HG02571 (cell line): ENCODE results near the gene AARS2.

Experiments
- ATAC-seq: cut with Tn5 transposase; IDR thresholded peaks from one replicate; pipeline ENCODE4 v1.9.1; 2021; ENCODE audit warnings: mild to moderate bottlenecking, moderate library complexity; ENCODE audit not compliant: unreplicated experiment

The AARS2 gene

DNA sequence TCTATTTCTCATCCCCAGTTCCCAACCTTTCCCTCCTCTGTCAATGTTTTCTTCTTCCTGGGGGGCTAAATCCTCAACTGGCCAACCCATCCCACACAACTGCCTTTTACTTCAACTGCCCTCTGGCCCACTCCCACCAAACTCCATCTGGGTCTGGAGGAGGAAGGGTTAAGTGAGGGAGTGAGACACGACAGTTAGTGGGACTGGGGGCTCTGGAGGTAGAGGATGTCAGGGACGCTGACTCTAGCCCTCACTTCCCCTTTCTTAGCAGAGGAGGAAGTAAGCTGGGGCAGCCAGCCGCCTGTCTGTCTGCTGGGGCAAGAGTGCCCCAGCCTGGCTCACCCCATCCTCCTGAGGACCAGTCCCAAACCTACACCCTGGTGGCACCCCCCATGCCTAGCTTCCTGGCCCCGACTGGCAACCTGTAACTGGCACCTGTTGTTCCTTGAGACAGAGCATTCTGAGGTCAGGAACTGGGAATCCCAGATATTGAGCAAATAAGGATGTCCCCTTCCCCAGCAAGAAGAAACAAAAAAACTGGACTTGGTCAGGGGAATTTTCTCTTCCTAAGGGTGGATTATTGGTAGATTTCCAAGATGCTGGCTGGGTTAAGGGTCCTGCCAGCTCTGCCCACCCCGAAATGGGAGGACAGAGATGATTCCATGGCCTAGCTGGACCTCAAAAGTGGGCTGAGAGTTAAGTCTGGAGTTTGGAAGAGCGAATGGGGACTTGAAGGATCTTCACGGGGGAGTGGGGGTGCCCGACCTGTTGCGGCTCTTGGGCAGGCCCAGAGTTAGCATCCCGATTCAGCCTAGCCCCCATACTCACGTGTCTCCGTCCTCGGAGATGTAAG is 48.8 kb downstream of the AARS2 start:
- ATAC-seq, result peak; percentile 31

DNA sequence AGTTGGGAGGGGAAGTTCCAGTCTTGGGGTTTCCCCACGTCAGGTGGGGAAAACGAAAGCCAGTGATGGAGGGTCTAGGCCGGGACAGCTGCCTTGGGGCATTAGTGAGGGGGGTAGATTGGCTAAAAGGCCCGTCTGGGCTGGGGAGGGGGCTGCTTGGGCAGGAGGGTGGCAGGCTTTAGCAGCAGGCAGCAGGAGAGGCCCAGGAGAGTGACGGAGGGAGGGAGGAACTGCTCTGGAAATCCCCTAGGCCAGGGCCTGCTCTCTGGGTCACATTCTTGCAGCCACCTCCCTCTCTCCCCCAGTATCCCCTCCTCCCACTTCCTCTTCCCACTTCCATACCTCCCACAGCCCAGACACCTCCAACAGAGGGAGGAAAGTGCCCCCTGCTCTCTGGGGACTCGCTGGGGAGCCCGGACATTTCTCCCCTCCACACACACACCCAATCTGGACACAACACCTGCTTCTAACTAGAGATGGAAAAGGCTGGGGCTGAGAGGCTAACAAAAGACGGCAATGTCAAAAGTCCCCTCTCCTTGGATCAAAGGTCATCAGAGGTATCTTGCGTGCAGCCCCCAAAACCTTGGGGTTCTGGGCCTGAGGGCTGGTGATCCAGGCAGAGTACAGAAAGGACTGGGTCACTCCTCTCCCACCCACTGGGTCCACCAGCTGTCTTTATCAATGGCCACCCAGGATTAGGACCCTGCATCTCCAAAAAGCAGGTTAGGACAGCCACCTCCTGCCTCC is 49.6 kb downstream of the AARS2 start:
- no peak for ATAC-seq

DNA sequence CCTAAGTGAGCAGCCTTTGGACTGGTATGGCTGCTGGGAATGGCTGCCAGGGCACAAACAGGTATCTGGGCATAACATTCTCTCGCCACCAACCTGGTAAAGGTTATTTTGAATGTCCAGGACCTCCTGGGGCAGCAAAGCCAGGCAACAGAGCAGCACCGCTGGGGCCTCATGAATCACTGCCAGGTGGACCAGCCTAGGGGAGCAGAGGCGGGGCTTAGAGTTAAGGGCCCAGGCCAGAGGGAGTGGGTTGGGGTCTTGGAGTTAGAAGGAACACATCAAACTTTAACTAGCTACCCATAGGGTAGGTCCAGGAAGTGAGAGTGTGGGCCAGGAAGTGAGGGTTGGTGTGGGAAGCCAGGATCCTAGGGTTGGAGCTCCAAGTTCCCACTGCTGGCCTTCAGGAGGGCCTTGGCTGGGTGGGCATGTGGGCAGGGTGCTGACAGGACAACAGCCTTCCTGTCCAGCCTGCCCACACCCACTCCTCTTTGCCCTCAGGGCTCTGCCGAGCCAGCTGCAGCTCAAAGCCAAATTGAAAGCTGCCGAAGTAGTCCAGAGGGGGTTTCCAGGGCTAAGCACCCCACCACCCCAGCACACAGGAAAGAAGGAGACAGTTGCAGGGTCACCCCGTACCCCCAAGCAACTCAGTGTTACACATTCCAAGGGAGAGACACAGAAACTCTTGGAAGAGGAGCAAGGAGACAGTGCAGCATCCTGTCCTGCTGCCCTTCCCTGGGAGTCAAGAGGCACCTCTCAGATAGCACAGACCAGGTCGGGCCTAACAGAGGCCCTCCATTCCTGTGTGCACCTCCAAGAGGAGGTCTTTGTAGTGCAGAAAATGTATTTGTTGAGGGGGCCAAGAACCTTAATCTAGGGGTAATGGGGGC is 50.4 kb downstream of the AARS2 start:
- no peak for ATAC-seq

DNA sequence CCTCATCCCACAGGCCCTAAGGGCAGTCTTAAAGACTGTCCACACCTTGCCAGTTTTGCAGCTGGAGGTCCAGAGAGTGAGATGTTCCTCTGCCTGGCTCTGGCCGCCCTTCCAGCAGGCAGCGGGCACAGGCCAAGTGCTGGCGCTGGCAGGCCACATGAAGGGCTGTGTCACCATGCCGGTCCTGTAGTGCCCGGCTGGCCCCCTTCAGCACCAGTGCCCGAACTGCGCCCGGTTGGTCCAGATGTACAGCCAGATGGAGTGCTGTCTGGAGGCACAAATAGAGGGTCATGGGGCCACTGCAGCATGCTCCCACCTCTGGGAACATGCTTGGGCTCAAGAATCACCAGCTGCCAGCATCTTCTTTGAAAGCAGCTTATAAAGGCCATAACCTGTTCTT is 51.6 kb downstream of the AARS2 start:
- ATAC-seq, result no peak

DNA sequence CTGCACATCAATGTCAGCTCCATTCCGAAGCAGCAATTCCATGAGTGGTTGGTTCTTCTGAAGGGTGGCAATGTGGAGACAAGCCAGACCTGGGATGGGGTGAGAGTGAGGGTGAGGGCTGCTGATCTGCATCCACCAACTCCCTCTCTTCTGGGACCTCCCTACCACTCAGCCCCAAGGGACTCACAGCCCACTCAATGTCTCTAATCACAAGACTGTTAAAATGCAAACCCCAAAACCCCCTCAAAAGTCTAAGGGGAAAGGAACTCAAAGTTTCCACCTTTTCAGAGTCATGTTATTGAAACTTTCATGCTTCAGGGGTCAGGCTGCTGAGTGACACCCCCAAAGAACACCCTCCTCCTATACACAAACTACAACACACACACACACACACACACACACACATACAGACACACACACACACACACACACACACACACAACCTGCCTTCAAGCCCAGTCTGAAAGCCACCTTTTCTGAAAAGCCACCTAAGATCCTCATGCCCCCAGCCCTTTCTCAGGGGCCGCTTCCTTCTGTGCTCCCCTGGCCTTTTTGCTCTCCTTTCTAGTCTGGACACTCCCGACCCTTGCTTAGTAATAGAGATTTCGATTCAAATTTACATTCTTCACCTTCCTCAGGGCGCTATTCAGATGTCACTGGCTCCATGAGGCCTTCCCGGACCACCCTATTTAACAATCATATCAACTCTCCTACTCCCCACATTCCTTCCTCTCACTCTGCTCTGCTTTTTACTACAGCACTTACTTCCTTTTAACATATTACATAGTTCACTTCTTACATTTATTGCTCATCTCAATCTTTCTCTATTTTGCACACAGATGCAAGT is 52.5 kb downstream of the AARS2 start:
- no peak for ATAC-seq

DNA sequence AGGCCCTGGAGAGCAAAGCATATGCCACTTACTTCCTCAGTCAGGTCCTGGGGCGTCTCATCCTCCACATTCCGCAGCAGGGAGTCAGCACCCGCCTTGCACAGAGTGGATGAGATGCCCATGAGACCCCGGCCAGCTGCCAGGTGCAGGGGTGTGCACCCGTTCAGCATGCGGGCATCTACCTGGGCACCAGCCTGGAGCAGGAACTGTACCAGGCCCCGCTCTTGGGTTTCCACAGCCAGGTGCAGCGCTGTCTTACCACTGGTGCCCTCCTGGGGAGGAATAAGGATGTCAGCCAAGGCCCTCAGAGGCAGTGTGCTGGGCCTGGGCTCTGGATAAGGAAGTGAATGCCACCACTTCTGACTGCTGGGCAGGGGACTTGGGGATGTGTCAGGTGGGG is 53.1 kb downstream of the AARS2 start:
- no peak for ATAC-seq

DNA sequence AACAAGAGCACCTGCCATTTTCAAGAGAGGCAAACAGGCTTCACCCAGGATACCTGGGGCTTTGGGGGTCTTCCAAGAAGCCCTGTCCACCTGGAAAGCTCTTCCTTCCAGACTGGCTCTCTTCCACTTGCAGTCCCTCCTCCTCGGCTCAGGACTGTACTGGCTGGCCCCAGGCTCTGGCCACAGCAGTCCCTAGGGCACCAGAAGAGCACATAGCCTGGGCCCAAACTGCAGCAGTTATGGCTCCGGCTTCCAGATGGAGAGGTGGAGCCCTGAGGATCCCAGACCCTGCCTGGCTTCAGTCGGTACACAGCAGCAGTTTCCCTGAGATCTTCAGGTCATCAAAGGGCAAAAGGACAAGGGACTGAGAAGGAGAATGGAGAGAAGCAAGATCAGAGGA is 54.2 kb downstream of the AARS2 start:
- no peak for ATAC-seq

DNA sequence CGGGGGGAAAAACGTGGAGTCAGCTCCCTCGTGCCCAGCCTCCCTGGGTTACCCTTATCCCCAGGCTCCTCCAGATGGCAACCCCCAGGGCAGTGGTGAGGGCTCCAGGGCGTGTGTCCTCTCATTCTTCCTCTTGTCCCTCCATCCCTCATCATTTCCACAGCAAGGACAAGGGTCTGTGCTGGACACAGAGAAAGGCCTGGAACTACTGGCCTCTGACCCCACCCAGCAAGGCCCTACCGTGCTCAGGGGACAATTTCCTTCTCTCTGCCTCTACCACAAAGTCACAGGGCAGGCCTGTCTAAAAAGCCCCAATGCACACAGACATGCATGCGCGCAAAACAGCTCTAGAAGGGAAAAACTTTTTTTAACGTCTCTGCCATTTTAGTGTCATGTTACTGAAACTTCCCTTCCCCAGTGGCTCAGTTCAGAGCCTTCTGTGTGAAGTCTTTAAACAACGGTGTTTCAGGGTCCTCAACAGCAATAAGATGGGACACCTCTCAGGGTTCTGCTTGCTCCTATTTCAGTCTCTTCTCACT is 54.8 kb downstream of the AARS2 start:
- ATAC-seq, result no peak

DNA sequence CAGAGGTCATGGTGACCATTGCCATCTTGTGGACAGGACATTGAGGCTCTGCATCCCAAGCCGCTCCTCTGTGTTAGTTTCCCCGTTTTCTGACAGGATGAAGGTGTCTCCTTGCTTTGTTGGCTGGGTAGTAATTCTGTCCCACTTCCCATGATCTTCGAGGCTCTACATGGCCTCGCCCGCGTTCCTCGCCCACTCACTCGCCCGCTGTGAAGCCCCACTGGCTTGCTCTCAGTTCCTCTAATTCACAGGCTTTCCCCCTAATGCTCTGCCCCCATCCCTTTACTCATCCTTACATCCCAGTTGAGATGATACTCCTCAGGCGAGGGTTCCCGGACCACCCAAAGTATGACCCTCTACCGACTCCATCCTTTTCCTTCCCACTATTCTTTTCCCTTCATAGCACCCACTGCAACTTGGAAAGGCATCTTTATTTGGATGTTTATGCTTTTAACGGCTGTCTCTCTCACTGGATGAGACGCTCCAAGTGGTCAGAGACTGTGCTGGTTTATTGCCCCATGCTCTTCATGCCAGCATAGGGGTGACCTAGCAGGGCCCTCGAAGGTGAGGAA is 55.3 kb downstream of the AARS2 start:
- peak; percentile 12 for ATAC-seq

DNA sequence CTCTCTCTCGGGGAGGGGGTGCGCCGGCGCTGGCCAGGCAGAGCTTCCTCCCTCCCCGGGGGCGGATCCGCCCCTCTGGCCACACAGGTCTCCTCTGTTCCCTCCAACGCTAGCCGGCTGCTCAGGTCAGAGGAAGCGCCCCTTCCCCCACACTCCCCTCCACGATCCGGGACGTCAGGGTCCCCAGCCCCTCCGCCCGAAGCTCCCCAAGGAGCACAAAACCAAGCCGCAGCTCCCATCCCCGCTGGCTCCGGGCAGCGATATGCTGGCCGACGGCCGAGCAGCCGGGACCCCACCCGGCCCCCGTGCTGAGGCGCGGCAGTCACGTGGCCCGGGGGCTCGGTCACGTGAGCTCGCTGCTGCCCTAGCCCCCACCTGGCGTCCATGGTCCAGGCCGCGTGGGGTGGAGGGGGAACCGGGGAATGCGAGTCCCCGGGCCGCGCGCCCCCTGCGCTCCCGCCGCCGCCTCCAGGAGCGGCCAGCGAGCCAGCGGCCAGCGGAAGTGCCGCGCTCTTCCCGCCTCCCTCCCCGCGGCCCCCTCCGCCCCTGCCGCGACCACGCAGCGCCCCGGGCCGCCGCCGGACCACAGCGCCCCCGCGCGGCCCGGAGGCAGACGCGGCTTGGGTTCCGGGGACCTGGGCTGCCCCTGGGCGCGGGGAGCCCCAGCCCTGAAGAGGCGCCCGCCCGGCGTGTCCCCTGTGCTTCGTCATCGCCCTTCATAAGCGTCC is 56.0 kb downstream of the AARS2 start, which contains the start of gene SLC35B2:
TSS of gene SLC35B2 (minus strand) at position 504 of the 728 bp plus-strand sequence. CDS start at position 386, 118 bp downstream.
- peak; percentile 38 for ATAC-seq

DNA sequence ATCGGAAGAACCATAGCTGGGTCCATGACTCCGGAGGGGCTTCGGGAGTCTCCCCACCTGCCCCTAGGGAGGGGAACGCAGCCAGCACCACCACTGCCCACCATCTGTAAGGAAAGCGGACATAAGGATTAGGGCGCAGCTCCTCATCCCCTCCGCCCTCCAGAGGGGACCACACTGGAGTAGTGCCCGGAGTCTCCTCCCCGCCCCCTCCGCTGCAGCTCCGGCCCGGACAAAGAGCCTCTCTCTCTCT is 56.4 kb downstream of the AARS2 start:
- ATAC-seq, result no peak

DNA sequence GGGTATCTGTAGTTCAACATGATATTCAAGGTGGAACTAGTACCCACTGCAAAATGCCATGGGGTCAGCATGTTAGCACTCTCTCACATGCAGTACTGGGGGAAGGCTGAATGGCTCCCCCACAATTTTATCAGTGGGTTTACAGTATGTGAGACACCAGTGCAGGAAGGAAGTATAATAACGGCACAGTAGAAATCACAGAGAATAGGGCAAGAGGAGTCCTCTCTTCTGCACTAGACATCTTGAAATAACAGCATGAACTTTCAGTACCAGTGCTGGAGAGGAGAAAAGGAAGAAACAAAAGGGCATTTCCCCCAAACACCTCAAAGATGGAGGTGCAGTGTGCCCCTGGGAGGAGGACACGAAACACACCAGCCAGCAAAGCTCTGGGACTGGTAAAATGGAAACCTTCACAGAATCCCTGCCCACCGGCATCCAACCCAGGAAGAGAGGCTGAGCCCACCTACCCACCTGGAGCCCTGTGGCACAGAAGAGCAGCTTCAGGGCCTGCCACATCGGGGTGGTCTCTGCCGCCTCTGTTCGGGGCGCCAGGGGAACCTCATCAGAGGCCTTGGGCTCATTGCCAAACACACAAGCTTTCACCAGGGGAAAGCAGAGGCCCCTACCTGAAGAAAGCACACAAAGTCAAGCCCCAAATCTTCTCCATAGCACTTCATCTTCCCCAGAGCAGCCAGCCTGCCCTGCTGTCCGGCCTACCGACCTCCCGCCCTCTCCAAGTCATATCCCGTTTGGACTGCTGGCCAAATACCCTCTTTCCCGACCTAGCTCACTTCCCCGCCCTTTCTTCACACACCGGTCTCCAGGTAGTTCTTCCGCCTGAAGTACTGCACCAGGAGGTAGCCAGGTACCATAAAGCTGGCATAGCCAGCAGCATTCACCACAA is 57.0 kb downstream of the AARS2 start:
- no peak for ATAC-seq

DNA sequence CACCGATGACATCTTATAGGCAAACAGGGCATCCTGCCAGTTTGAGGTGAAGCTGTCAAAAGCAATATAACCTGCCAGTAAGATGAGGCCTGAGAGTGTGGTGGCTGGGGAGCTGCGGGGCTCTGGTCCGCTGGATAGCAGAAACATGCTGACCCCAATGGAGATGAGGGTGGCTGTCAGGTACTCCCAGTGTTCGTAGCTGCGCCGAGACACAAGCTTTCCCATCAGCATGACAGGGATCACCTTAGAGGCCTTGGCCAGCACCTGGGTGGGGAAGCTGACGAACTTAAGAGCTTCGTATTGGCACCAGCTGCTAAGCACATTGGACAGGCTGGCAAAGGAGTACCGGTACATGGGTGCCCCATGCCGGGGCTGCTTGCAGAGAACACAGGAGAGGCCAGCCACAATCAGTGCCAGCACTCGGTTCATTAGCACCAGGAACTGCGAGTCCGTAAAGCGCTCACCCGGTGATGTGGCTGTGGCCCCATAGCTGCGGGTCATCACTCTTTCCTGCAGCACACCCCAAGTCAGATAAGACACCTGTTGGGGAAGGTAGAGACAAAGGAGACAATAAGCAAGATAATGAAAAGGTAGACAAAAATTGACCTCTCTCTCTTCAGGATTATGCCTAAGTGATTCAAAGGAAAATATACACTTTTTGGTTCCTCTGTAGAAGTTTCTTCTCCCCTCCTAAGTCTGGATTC is 57.9 kb downstream of the AARS2 start:
- ATAC-seq, result no peak

DNA sequence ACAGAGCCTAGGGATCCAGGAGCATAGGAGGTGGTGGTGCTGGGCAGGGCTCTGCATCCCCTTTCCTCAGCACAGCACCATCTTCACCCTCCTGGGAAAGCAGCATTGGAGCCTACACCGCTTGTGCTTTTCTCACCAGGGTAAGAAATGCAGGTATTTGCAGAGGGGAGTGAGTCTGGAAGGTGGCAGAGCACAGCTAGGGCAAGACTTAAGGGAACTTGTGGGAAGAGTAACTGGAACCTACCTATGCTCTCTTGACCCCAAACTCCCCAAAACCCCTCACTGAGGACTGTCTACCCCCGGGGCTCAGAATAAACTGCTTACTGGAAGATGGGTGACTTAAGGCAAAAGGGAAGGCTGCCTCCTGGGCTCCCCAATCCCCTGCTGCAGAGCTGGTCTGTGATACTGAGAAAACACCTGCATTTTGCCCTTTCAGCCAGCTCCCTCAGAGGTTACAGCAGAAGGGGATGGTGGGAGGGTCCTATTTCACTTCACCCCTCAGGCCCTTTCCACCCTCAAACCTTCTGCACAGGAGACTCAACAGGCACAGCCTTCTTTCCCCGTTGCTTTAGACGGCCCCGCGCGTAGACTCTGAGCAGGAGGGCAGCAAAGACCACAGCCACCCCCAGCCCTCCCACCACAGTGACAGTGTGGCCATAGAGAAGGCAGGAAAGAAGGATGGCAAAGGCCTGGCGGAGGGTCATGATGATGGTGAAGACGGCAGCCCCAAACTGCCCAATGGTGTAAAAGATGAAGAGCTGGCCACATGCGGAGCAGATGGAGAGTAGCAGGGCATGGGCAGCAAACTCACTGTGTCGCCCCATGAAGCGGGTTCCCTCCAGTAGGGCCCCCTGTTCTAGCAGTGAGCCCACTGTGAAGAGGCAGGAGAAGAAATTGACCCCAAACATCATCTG is 58.7 kb downstream of the AARS2 start:
- no peak for ATAC-seq

DNA sequence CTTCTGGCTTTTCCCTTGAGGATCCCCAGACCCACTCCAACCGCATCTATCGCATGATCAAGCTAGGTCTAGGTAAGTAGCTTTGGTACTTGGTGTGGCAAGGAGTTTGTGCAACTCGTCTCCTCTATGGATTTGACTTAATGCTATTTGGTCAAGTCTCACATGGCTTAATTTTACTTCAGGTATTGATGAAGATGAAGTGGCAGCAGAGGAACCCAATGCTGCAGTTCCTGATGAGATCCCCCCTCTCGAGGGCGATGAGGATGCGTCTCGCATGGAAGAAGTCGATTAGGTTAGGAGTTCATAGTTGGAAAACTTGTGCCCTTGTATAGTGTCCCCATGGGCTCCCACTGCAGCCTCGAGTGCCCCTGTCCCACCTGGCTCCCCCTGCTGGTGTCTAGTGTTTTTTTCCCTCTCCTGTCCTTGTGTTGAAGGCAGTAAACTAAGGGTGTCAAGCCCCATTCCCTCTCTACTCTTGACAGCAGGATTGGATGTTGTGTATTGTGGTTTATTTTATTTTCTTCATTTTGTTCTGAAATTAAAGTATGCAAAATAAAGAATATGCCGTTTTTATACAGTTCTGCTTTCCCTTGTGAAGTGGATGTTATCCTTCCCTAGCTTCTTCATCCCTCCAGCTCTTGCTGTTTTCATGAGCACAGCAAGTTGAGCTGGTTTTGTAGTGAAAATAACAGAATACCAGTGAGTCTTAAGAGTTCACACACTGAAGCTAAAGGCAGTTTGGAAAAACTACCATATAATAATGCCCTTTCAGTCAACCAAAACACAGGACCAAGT is 59.6 kb downstream of the AARS2 start:
- no peak for ATAC-seq
